K562 (cell line): Measurements from ENCODE around the gene HES5. TPM values are rescaled to one million over a fixed set of nuclear protein-coding genes. Genes with fewer than 3 reads are reported as not detected.

ENCODE experiments used
- ATAC-seq: fragments of 200-7000 bp; cut with Tn5 transposase; 3 replicates; pipeline ENCODE4 v1.9.1; 2020; ENCODE audit warnings: moderate library complexity
- BruUV-seq: library from RNA; stranded (reverse); fragments of 400-500 nt; replicated peaks from 2 replicates; lab custom pipeline; 2021; lab: Mats Ljungman, UMichigan
- CTCF ChIA-PET: fragments of 300-600 bp; formaldehyde crosslinking; extraction: SDS; loops from one replicate; lab custom pipeline; 2021; ENCODE audit warnings: low intra/inter-chr PET ratio; lab: Yijun Ruan, JAX
- POLR2A ChIA-PET: fragments of 300-600, 350-650 bp; sonication (Branson Sonifier 250); formaldehyde crosslinking; extraction: SDS; loops from one replicate; lab custom pipeline; 2021; ENCODE audit warnings: antibody characterized with exemption, inconsistent platforms; lab: Yijun Ruan, JAX
- DNase-seq, 4 experiments: peaks; one replicate each; pipeline versions ENCODE4 v3.0.0 to v3.0.0-alpha.2; 2011 to 2018; ENCODE audit warnings: low spot score in 3 of 4, mixed read lengths in 3 of 4; ENCODE audit errors: extremely low read depth in 1 of 4
- FAIRE-seq: peaks from 2 replicates; lab custom pipeline; 2011; peaks lifted over from hg19 to GRCh38; lab: Jason Lieb, UNC
- H2AFZ ChIP-seq: 2 replicates; pipeline ENCODE4 v1.6.0; 2011; ENCODE audit warnings: low read depth, low read length, control low read depth, inconsistent platforms
- H3K27ac ChIP-seq: fragments of 200-600 bp; 3 replicates; pipeline ENCODE4 v1.8.0; 2011; ENCODE audit warnings: low read depth, mild to moderate bottlenecking, control low read depth, inconsistent platforms, low read length, moderate library complexity, mixed read lengths; ENCODE audit errors: extremely low read depth
- H3K27me3 ChIP-seq, 2 experiments: fragments of 300-600 bp in 1 of 2; 2 replicates in 1 of 2; 3 replicates in 1 of 2; pipeline versions ENCODE4 v1.6.0 to v1.8.0; 2011; ENCODE audit warnings: inconsistent platforms in 2 of 2, low read length in 2 of 2, mild to moderate bottlenecking in 1 of 2, mixed read lengths in 1 of 2, moderate library complexity in 1 of 2; ENCODE audit not compliant: control insufficient read depth in 2 of 2, insufficient read depth in 2 of 2
- H3K36me3 ChIP-seq: fragments of 300-600 bp; 3 replicates; pipeline ENCODE4 v1.8.0; 2011; ENCODE audit warnings: mild to moderate bottlenecking, low read length, inconsistent platforms; ENCODE audit not compliant: control insufficient read depth, insufficient read depth
- H3K4me1 ChIP-seq, 2 experiments: fragments of 200-600 bp in 1 of 2; replicated peaks in 1 of 2; 2 replicates in 1 of 2; 3 replicates in 1 of 2; pipeline versions ENCODE4 v1.5.1 to v1.8.0; 2011; ENCODE audit warnings: inconsistent platforms in 2 of 2, low read length in 2 of 2, mild to moderate bottlenecking in 1 of 2, mixed read lengths in 1 of 2, moderate library complexity in 1 of 2; ENCODE audit not compliant: control insufficient read depth in 2 of 2, insufficient read depth in 2 of 2
- H3K4me2 ChIP-seq: 2 replicates; pipeline ENCODE4 v1.6.1; 2011; ENCODE audit warnings: low read length, control low read depth, inconsistent platforms, mixed read lengths; ENCODE audit not compliant: insufficient read depth
- H3K4me3 ChIP-seq: fragments of 200-600 bp; sonication (generic), shearing (Covaris generic); 2 replicates; pipeline ENCODE4 v1.5.1; 2016; ENCODE audit warnings: control low read depth, inconsistent platforms
- H3K79me2 ChIP-seq: fragments of 200-600 bp; 3 replicates; pipeline ENCODE4 v1.8.0; 2011; ENCODE audit warnings: low read length, inconsistent platforms; ENCODE audit not compliant: control insufficient read depth, insufficient read depth
- H3K9ac ChIP-seq, 2 experiments: 2 replicates each; pipeline versions ENCODE4 v1.6.0 to v1.6.1; 2011; ENCODE audit warnings: low read depth in 2 of 2, low read length in 2 of 2, control low read depth in 1 of 2, inconsistent platforms in 1 of 2, mild to moderate bottlenecking in 1 of 2, mixed read lengths in 1 of 2; ENCODE audit not compliant: insufficient read depth in 1 of 2
- H3K9me1 ChIP-seq: one replicate; pipeline ENCODE4 v1.6.0; 2011; ENCODE audit warnings: inconsistent platforms, mild to moderate bottlenecking, low read length, moderate library complexity; ENCODE audit not compliant: control insufficient read depth, insufficient read depth
- H3K9me3 ChIP-seq: replicated peaks from 2 replicates; pipeline ENCODE4 v1.5.1; 2011; ENCODE audit warnings: low read depth, low read length, inconsistent platforms; ENCODE audit not compliant: control insufficient read depth, insufficient read depth
- H4K20me1 ChIP-seq: replicated peaks from 2 replicates; pipeline ENCODE4 v1.6.1; 2011; ENCODE audit warnings: low read length, inconsistent platforms, mixed read lengths; ENCODE audit not compliant: control insufficient read depth, insufficient read depth
- CHD1 ChIP-seq: fragments of 200-600 bp; sonication (generic); IDR thresholded peaks from one replicate; pipeline ENCODE4 v1.6.1; 2012; ENCODE audit warnings: mild to moderate bottlenecking, moderate library complexity, low read length, inconsistent platforms
- EWSR1 ChIP-seq: fragments of 450-650 bp; IDR thresholded peaks from 2 replicates; pipeline ENCODE4 v1.6.1; 2018; ENCODE audit warnings: borderline replicate concordance, mild to moderate bottlenecking, low read depth, moderate library complexity; ENCODE audit not compliant: partially characterized antibody
- FOXO4 ChIP-seq: fragments of 450-650 bp; formaldehyde crosslinking; IDR thresholded peaks from 2 replicates; pipeline ENCODE4 v1.4.0; 2020; ENCODE audit warnings: mild to moderate bottlenecking, moderate library complexity
- MED1 ChIP-seq: sonication (generic); formaldehyde crosslinking; IDR thresholded peaks from 2 replicates; pipeline ENCODE4 v1.8.1; 2023; ENCODE audit warnings: missing genetic modification reagents, borderline replicate concordance
- MEF2A ChIP-seq: IDR thresholded peaks from 2 replicates; pipeline ENCODE4 v1.6.1; 2011; ENCODE audit warnings: low read depth, mild to moderate bottlenecking, low read length, moderate library complexity; ENCODE audit not compliant: control insufficient read depth
- MYBL2 ChIP-seq, 2 experiments: fragments of 450-650 bp in 1 of 2; sonication (generic) in 1 of 2; formaldehyde crosslinking in 1 of 2; IDR thresholded peaks; 2 replicates each; pipeline versions ENCODE4 v1.6.1 to v1.8.1; 2017 to 2022; ENCODE audit warnings: borderline replicate concordance in 1 of 2, inconsistent platforms in 1 of 2, low read depth in 1 of 2, mild to moderate bottlenecking in 1 of 2, missing genetic modification reagents in 1 of 2, moderate library complexity in 1 of 2
- POU5F1 ChIP-seq: fragments of 150-350 bp; IDR thresholded peaks from 2 replicates; pipeline ENCODE4 v1.6.1; 2014; ENCODE audit warnings: borderline replicate concordance, low read length, low read depth, mild to moderate bottlenecking; ENCODE audit not compliant: partially characterized antibody
- SMARCE1 ChIP-seq: fragments of 450-650 bp; IDR thresholded peaks from 2 replicates; pipeline ENCODE4 v1.7.1; 2016; ENCODE audit warnings: mild to moderate bottlenecking
- ZFP91 ChIP-seq: sonication (generic); formaldehyde crosslinking; IDR thresholded peaks from 2 replicates; pipeline ENCODE4 v1.8.0; 2022; ENCODE audit warnings: mild to moderate bottlenecking, missing genetic modification reagents
- ZNF76 ChIP-seq: fragments of 250-450 bp; sonication (Bioruptor Pico); IDR thresholded peaks from 2 replicates; pipeline ENCODE4 v1.4.0; 2020; ENCODE audit warnings: mild to moderate bottlenecking, moderate library complexity, borderline replicate concordance
- WGBS: fragments of 100-300 bp; shearing (Covaris generic); methylation state at CpG from one replicate; pipeline ENCODE4 v1.1.6; 2016; ENCODE audit warnings: low coverage, mixed read lengths; ENCODE audit not compliant: insufficient coverage; ENCODE audit errors: missing lambda C conversion rate; 5-methylcytosine and 5-hydroxymethylcytosine counted together
- in situ Hi-C: fragments of 300-500 bp; cut with MboI; formaldehyde crosslinking; loops from 4 replicates; pipeline ENCODE4 v1.15.0; 2018; ENCODE audit warnings: inconsistent platforms, mixed read lengths
- intact Hi-C: fragments of 100-400 bp; cut with micrococcal nuclease; formaldehyde crosslinking; loops from 2 replicates; pipeline ENCODE4 v1.14.2; 2022
- polyA plus RNA-seq, 8 experiments: library from polyadenylated mRNA; depleted of rRNA in 4 of 8; stranded (reverse) in 5 of 8; unstranded in 3 of 8; fragments of >200 nt; fragmentation: Nextera tagmentation in 2 of 8; fragmentation: Illumina TruSeq in 1 of 8; extraction: Ambion mirVana in 2 of 8; extraction: Trizol in 1 of 8; gene quantifications; 2 replicates each; pipeline versions ENCODE4 v1.2.1 to v1.2.3, GENCODE V29; 2011 to 2014; ENCODE audit warnings: inconsistent platforms in 1 of 8, missing spikeins in 1 of 8
- total RNA-seq, 7 experiments: library from RNA; depleted of rRNA in 6 of 7; stranded (reverse); fragments of >200 nt in 6 of 7; fragmentation: Illumina TruSeq in 2 of 7; extraction: Trizol in 2 of 7; gene quantifications; 2 replicates each; pipeline versions ENCODE4 v1.2.1 to v1.2.3, GENCODE V29; 2011 to 2021; ENCODE audit warnings: low replicate concordance in 1 of 7
- TF ChIP-seq, protein P1 (sequence below), 3 experiments: fragments of 200-800 bp in 1 of 3; fragments of 250-450 bp in 1 of 3; fragments of 450-650 bp in 1 of 3; sonication (Bioruptor Pico) in 1 of 3; sonication (Bioruptor generic) in 1 of 3; formaldehyde crosslinking in 1 of 3; IDR thresholded peaks; 2 replicates each; pipeline versions ENCODE4 v1.6.1 to v1.8.0; 2016 to 2022; ENCODE audit warnings: mild to moderate bottlenecking in 2 of 3, missing genetic modification characterization in 2 of 3, missing compliant biosample characterization in 1 of 3, moderate library complexity in 1 of 3
- TF ChIP-seq, protein P2 (sequence below), 3 experiments: fragments of 200-800 bp in 1 of 3; sonication (Bioruptor generic) in 1 of 3; sonication (generic) in 1 of 3; formaldehyde crosslinking in 1 of 3; IDR thresholded peaks; 2 replicates each; pipeline versions ENCODE4 v1.6.1 to v1.8.0; 2016 to 2022; ENCODE audit warnings: mild to moderate bottlenecking in 2 of 3, missing compliant biosample characterization in 2 of 3, missing genetic modification characterization in 2 of 3, missing genetic modification reagents in 1 of 3

Gene HES5
- total and polyA plus RNA-seq, 9 of the 15 experiments (the other 6 are each of a cell fraction or from before 2014, with no cell fraction given), result not detected

- Histone ChIP-seq H3K36me3 (no peaks in the 10 kb centered on the region), H3K9me1 (peaks cover 3% of the 10 kb centered on the region), H3K4me1 (peaks cover 28 to 73% of the 10 kb centered on the region in 2 experiments), H3K4me3 (no peak overlapping the region), H3K79me2 (no peaks in the 10 kb centered on the region), H2AFZ (no peak overlapping the region), H3K27ac (no peak overlapping the region), H3K4me2 (no peak overlapping the region), H3K9ac (no peak overlapping the region), H3K9me3 (no peaks in the 10 kb centered on the region), H3K27me3 (peaks cover 10 to 38% of the 10 kb centered on the region in 2 experiments; a peak in 4 of 5 replicates), H4K20me1 (no peaks in the 10 kb centered on the region)
- BruUV-seq, result no TSS peak
- WGBS, result 13% methylated on average over 3 of the region's 4 CpGs
- CTCF ChIA-PET, result no interaction called here
- intact Hi-C loops (no loop called here), in situ Hi-C loops (loop anchor here (5.0 to 25.0 kb wide), 2 partner anchors 126 to 351 kb away; partner anchors contain the start of genes FAAP20 and PEX10)
- TF ChIP-seq POU5F1 (no peak), ZNF76 (CRISPR knock-in tag) (no peak), ZFP91 (CRISPR knock-in tag) (no peak), FOXO4 (CRISPR knock-in tag) (no peak), MEF2A (no peak), SMARCE1 (no peak), EWSR1 (no peak), MYBL2 (IDR thresholded peaks at IDR 0.05; ENCODE audit: low read depth) (no peak), MYBL2 (CRISPR knock-in tag; IDR thresholded peaks at IDR 0.05; ENCODE audit: borderline replicate concordance) (no peak), CHD1 (no peak), MED1 (CRISPR knock-in tag) (no peak)
- TF ChIP-seq, protein P1, sequence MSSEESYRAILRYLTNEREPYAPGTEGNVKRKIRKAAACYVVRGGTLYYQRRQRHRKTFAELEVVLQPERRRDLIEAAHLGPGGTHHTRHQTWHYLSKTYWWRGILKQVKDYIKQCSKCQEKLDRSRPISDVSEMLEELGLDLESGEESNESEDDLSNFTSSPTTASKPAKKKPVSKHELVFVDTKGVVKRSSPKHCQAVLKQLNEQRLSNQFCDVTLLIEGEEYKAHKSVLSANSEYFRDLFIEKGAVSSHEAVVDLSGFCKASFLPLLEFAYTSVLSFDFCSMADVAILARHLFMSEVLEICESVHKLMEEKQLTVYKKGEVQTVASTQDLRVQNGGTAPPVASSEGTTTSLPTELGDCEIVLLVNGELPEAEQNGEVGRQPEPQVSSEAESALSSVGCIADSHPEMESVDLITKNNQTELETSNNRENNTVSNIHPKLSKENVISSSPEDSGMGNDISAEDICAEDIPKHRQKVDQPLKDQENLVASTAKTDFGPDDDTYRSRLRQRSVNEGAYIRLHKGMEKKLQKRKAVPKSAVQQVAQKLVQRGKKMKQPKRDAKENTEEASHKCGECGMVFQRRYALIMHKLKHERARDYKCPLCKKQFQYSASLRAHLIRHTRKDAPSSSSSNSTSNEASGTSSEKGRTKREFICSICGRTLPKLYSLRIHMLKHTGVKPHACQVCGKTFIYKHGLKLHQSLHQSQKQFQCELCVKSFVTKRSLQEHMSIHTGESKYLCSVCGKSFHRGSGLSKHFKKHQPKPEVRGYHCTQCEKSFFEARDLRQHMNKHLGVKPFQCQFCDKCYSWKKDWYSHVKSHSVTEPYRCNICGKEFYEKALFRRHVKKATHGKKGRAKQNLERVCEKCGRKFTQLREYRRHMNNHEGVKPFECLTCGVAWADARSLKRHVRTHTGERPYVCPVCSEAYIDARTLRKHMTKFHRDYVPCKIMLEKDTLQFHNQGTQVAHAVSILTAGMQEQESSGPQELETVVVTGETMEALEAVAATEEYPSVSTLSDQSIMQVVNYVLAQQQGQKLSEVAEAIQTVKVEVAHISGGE (CRISPR knock-in tag; IDR thresholded peaks at IDR 0.05), result no peak
- TF ChIP-seq, protein P2, sequence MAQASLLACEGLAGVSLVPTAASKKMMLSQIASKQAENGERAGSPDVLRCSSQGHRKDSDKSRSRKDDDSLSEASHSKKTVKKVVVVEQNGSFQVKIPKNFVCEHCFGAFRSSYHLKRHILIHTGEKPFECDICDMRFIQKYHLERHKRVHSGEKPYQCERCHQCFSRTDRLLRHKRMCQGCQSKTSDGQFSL (CRISPR knock-in tag; IDR thresholded peaks at IDR 0.05), result no peak
- TF ChIP-seq, protein P2 (tag; IDR thresholded peaks at IDR 0.05), result no peak
- ATAC-seq (no peak), FAIRE-seq (no peak), DNase-seq (no peak)
- POLR2A ChIA-PET, result interaction anchor here (0.5 kb wide), 1 partner anchor 319 kb away, joined by 3 read pairs; no protein-coding TSS in a partner anchor
Observed at GRCh38 chr1:2538376-2538775, 8.3 kb upstream of the HES5 start.
